Mucosa of rectum (tissue), 2 donors: Measurements from ENCODE around the gene POR.

Experiments
- H3K27ac ChIP-seq, 2 donors: one replicate each; pipeline ENCODE4 v1.7.0; 2013; ENCODE audit warnings: inconsistent platforms in 2 of 2, low read depth in 2 of 2, low read length in 2 of 2
- H3K27me3 ChIP-seq, 2 donors: one replicate each; pipeline ENCODE4 v1.7.0; 2013; ENCODE audit warnings: low read length in 2 of 2; ENCODE audit not compliant: control insufficient read depth in 2 of 2, insufficient read depth in 2 of 2
- H3K36me3 ChIP-seq, 2 donors: one replicate each; pipeline ENCODE4 v1.7.0; 2013; ENCODE audit warnings: low read length in 2 of 2; ENCODE audit not compliant: control insufficient read depth in 2 of 2, insufficient read depth in 2 of 2
- H3K4me1 ChIP-seq, 2 donors: one replicate each; pipeline ENCODE4 v1.7.0; 2013; ENCODE audit warnings: low read length in 2 of 2, mild to moderate bottlenecking in 1 of 2; ENCODE audit not compliant: control insufficient read depth in 2 of 2, insufficient read depth in 2 of 2
- H3K4me3 ChIP-seq, 2 donors: one replicate each; pipeline ENCODE4 v1.7.0; 2013; ENCODE audit warnings: low read length in 2 of 2
- H3K9ac ChIP-seq, 2 donors: one replicate each; pipeline ENCODE4 v1.7.0; 2013; ENCODE audit warnings: low read length in 2 of 2, low read depth in 1 of 2, mild to moderate bottlenecking in 1 of 2
- H3K9me3 ChIP-seq, 2 donors: one replicate each; pipeline ENCODE4 v1.7.0; 2013; ENCODE audit warnings: low read length in 2 of 2; ENCODE audit not compliant: control insufficient read depth in 2 of 2
- donor health status: healthy.
- donor health status: Normal muscosa, but diverticular disease.

The POR gene

GRCh38 chr7:75951506-75951905 lies 36.6 kb downstream of the POR start:
- Histone ChIP-seq H3K9ac (no peak overlapping the region), H3K4me3 (no peak overlapping the region), H3K4me1 (peaks cover 4% of the 10 kb centered on the region in 2 donors), H3K27me3 (no peaks in the 10 kb centered on the region), H3K36me3 (peaks cover 8 to 23% of the 10 kb centered on the region in 2 donors), H3K9me3 (no peaks in the 10 kb centered on the region), H3K27ac (no peak overlapping the region)

GRCh38 chr7:75953431-75953830 lies 38.5 kb downstream of the POR start:
- Histone ChIP-seq H3K36me3 (peaks cover 8 to 24% of the 10 kb centered on the region in 2 donors), H3K9ac (no peak overlapping the region), H3K27me3 (no peaks in the 10 kb centered on the region), H3K27ac (peak overlapping the region in 1 of 2 donors; percentile 43), H3K4me1 (peaks cover 21 to 22% of the 10 kb centered on the region in 2 donors), H3K4me3 (no peak overlapping the region), H3K9me3 (no peaks in the 10 kb centered on the region)

GRCh38 chr7:75953931-75954330 lies 39.0 kb downstream of the POR start:
- no peaks in the 10 kb centered on the region for H3K27me3 ChIP-seq
- H3K9ac ChIP-seq: no peak overlapping the region
- peak overlapping the region in 1 of 2 donors; percentile 43 for H3K27ac ChIP-seq
- peaks cover 23 to 28% of the 10 kb centered on the region in 2 donors for H3K4me1 ChIP-seq
- no peak overlapping the region for H3K4me3 ChIP-seq
- H3K36me3 ChIP-seq: peaks cover 8 to 24% of the 10 kb centered on the region in 2 donors
- H3K9me3 ChIP-seq: no peaks in the 10 kb centered on the region

GRCh38 chr7:75955331-75955955 lies 40.5 kb downstream of the POR start:
- Histone ChIP-seq H3K4me3 (no peak overlapping the region), H3K27me3 (no peaks in the 10 kb centered on the region), H3K9me3 (no peaks in the 10 kb centered on the region), H3K36me3 (peaks cover 8 to 26% of the 10 kb centered on the region in 2 donors), H3K4me1 (peaks cover 28 to 34% of the 10 kb centered on the region in 2 donors), H3K27ac (no peak overlapping the region), H3K9ac (no peak overlapping the region)

DNA sequence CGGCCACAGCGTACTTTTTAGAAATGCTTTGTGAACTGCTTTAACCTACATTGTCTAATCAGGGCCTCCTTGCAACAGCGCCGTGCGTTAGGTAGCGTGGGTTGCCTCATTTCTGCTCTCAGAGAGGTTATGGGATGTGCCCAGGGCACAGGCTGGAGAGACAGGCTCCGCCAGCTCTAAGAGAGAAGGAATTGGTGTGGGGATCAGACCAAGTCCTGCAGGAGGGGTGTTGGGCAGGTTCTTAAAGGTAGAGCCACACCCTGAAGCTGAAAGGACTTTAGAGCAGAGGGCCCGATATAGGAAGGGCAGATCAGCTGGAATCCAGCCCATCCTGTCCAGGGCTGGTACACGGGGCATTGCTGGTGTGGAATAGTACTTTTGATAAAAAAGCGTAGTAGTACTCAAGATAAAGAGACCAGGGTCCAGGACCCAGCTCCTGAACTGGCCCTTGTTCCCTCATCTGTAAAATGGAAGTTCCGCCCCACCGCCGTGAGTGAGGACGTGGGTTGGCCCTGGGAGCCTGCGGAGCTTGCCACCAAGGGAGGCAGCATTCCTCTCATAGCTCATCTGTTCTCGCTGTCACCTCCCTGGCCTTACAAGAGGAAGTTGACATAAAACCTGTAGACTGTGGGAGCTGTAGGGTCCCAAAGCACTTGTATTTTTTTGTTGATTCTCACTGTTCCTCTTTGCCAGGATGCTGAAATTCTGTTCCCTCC lies 42.2 kb downstream of the POR start:
- no peaks in the 10 kb centered on the region for H3K27me3 ChIP-seq
- H3K27ac ChIP-seq: peak overlapping the region; percentile 76 to 89
- peak overlapping the region; percentile 38 to 50 for H3K4me3 ChIP-seq
- H3K4me1 ChIP-seq: peaks cover 28 to 34% of the 10 kb centered on the region in 2 donors
- H3K9ac ChIP-seq: peak overlapping the region; percentile 38 to 68
- H3K9me3 ChIP-seq: no peaks in the 10 kb centered on the region
- peaks cover 8 to 26% of the 10 kb centered on the region in 2 donors for H3K36me3 ChIP-seq

GRCh38 chr7:75958802-75959543 lies 44.0 kb downstream of the POR start:
- Histone ChIP-seq H3K4me3 (no peak overlapping the region), H3K36me3 (peaks cover 6 to 25% of the 10 kb centered on the region in 2 donors), H3K4me1 (peaks cover 28 to 34% of the 10 kb centered on the region in 2 donors), H3K9ac (peak overlapping the region in 1 of 2 donors; percentile 13), H3K27ac (peak overlapping the region; percentile 76 to 89), H3K9me3 (no peaks in the 10 kb centered on the region), H3K27me3 (no peaks in the 10 kb centered on the region)

- H3K27me3 ChIP-seq: no peaks in the 10 kb centered on the region
- peaks cover 5 to 19% of the 10 kb centered on the region in 2 donors for H3K36me3 ChIP-seq
- no peak overlapping the region for H3K9ac ChIP-seq
- H3K4me3 ChIP-seq: no peak overlapping the region
- peaks cover 30 to 34% of the 10 kb centered on the region in 2 donors for H3K4me1 ChIP-seq
- H3K9me3 ChIP-seq: no peaks in the 10 kb centered on the region
- no peak overlapping the region for H3K27ac ChIP-seq
These were observed 45.4 kb downstream of the POR start for GRCh38 chr7:75960372-75960771.

GRCh38 chr7:75961218-75961617 lies 46.3 kb downstream of the POR start:
- peaks cover 0 to 14% of the 10 kb centered on the region in 2 donors for H3K36me3 ChIP-seq
- peaks cover 34 to 39% of the 10 kb centered on the region in 2 donors for H3K4me1 ChIP-seq
- no peaks in the 10 kb centered on the region for H3K9me3 ChIP-seq
- no peak overlapping the region for H3K4me3 ChIP-seq
- H3K27ac ChIP-seq: no peak overlapping the region
- H3K9ac ChIP-seq: no peak overlapping the region
- no peaks in the 10 kb centered on the region for H3K27me3 ChIP-seq

- peak overlapping the region in 1 of 2 donors; percentile 8 for H3K9ac ChIP-seq
- no peak overlapping the region for H3K4me3 ChIP-seq
- H3K4me1 ChIP-seq: peaks cover 26 to 29% of the 10 kb centered on the region in 2 donors
These were observed 47.8 kb downstream of the POR start for GRCh38 chr7:75962607-75963380.

More at GRCh38 chr7:75962607-75963380, 47.8 kb downstream of the POR start:
- Histone ChIP-seq H3K27ac (peak overlapping the region; percentile 15 to 35), H3K27me3 (no peaks in the 10 kb centered on the region), H3K36me3 (peaks cover 0 to 8% of the 10 kb centered on the region in 2 donors), H3K9me3 (no peaks in the 10 kb centered on the region)
